ENCODE measurements around the gene ZNF821.
"Not testable (repeated sequence)": the region's sequence is repeated elsewhere in the genome, so short reads cannot be mapped to it uniquely, and the experiment has no call there.

The ZNF821 gene

DNA sequence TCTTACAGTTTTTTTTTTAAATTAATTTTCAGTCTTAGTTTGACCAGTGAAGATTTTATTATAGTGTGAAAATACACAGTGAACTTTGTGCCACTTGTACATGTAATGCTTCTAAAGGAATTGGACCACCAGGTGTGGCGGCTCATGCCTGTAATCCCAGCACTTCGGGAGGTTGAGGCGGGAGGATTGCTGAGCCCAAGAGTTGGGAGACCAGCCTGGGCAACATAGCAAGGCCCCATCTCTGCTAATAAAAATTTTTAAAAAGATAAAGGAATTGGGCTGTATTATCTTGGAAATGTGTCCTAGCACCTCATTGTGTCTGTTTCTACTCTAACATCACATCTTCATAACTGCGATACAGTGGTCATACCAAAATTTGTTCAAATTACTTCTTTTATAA, 15.2 kb upstream of the ZNF821 start:
- DNase-seq, result no peak

DNA sequence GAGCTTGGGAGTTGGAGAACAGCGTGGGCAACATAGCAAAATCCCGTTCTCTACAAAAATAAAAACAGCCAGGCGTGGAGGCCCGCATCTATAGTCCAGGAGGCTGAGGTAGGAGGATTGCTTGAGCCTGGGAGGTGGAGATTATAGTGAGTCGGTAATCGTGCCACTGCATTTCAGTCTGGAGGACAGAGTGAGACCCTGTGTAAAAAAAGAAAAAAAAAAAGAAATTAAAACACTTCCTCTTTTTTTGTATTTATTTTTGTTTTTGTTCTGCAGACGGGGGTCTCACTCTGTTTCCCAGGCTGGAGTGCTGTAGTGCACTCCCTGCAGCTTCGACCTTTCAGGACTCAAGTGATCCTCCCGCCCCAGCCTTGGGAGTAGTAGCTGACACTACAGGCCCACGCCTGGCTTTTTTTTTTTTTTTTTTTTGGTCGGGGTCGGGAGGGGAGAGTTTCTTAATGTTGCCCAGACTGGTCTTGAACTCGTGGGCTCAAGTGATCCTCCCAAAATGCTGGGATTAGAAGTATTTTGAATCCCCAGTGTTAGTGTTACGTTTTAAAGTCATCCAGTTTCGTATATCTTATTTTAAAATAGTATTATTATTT, 12.9 kb upstream of the ZNF821 start:
- DNase-seq, result no peak

DNA sequence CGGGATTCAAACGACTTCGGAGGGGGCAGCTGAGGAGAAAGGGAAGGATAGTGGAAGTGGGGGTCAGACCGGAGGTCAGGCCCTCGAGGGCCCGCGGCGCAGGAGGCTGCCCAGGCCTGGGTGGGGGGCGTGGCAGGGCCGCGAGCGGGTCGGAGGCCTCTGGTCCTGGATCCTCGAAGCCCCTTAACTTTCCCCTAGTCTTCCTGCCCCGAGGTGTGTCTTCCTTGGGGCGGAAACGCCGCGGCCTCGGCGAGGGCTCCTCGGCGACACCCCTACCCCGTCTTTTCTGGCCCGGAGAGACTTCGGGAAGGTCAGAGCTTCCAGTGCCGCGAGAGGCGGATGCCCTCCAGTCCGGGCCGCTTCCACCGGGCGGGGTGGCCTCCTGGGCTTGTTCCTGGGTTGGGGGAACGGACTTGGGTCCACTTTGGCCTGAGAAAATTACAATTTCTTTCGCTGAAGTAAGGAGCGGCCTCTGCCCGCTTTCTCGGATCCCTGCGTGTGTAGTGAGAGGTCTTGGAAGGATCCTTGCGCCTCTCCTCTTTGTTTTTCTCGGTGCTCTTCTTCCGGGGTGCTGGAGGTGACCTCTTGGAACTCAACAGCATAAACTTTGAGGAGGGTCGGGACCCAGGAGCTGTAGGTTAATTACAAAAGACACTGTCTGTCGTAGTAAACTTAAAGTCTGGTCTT, 11.8 kb upstream of the ZNF821 start:
- peak; percentile 53 for DNase-seq

DNA sequence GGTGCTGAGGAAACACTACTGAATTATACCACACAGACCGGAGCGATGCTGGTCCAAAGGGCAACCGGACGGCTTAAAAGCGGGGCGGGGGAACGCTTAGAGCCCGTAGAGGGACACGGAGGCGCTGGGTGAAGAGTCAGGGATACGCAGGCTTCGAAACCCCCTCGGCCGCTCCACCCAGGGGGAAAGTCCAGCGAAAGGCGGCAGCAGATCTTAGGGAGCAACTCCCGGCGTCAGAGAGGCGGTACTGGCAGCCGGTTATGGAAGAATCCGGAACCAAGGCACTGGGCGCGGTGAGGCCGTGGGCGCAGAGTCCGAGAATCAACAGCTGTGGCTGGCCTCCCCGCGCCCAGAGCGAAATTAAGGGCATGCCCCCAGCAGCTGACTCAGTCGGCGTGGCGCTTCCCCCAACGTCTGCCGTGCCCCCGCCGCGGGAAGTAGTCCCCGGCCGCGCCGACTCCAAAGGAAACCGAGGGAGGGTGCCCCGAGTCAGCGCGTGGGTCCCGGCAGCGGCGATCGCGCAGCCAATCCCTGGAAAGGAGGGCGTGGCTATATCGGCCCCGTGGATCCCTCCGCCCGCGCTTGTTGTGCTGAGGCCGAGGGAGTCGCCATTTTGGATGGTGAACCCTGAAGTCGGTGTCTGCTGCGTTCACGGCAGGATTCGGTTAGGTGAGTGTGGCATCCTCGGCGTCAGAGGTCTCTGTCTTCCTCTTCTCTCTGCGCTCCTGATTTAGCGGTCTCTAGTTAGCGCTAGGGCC, 11.1 kb upstream of the ZNF821 start, which contains the start of gene IST1:
Gene IST1, plus strand, starts transcription at position 611 of the 758 bp plus-strand sequence. CDS start 20,110 bp downstream, outside the sequence.
- peak; percentile 98 for DNase-seq

DNA sequence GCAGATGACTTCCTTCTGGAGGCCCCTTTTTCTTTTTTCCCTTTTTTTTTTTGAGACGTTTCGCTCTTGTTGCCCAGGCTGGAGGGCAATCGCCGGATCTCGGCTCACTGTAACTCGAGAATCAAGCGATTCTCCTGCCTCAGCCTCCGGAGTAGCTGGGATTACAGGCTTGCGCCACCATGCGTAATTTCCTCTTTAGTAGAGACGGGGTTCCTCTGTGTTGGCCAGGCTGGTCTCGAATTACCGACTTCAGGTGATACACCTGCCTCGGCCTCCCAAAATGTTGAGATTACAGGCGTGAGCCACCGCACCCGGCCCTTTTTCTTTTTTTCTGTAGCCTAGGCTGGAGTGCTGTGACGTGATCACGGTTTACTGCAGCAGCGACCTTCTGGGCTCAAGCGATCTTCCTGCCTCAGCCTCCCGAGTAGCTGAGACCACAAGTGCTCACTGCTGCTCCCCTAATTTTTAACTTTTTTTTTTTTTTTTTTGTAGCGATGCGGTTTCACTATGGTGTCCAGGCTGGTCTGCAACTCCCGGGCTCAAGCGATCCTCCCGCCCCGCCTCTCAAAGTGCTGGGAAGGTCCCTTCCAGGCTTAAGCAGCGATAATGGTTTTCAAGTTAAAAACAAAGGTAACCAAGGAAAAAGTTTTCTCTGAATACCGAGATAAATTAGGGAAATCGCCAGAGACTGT, 10.4 kb upstream of the ZNF821 start:
- peak; percentile 57 for DNase-seq

- no peak for DNase-seq
These were observed 9.9 kb upstream of the ZNF821 start for GRCh38 chr16:71893888-71894228.

DNA sequence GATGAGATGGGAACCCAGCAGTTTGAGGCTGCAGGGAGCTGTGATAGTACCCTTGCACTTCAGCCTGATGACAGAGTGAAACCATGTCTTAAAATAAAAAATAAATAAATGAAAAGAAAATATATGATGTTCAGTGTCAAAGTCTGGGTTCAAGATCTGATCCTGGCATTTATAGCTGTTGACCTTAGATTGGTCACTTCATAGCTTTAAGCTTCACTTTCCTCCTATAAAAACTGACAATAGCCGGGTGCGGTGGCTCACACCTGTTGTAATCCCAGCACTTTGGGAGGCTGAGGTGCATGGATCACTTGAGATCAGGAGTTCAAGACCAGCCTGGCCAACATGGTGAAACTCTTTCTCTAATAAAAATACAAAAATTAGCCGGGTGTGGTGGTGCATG, 5.2 kb upstream of the ZNF821 start:
- DNase-seq, result no peak

DNA sequence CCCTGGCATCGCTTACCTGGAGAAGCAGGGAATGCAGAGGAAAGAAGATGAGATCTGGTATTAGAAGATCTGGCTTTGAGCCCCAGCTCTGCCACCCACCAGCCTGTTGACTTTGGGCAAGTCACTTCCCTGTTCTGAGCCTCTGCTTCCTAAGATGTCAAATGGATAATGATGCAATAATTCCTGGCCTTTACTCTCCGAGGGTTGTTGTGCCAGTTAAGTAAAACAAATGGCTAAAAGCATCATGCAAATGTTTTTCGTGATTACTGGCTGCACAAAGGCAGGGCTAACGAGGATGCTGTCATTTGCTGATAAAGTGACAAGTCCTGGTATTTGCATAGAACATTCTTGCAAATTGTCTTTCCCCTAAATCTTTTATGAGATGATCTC, 1.3 kb upstream of the ZNF821 start:
- DNase-seq, result no peak

GRCh38 chr16:71883168-71883848, 674 bp downstream of the ZNF821 start:
- DNase-seq, result peak; percentile 68

DNA sequence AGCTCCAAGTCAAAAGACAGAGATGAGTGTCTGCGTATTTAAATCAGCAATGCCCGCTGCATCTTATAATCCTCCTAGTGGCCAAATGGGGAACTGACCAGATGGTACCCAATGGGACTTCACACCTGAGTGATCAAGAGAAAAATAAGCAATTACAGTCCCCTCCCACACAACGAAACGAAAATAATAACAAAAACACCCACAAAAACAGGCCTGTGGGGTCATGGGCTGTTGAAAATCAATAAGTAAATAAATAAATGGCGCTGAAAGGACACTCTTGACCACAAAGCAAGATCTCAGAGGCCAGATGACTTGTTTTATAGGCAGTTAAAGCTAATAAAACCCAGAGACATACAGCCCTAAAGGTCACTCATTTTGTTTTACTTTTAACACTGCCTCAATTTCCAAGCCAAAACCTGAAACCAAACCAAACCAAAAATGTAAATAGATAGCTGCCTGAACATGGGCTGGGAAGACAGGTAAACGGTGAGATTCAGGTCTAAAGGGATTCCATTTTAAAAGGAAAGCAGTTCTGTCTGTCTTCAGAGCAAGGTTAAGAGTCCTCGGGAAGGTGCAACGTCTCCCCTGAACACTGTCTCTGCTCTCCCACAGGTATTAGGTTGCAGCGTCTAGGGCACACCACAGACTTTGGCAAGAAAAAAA, 1.3 kb downstream of the ZNF821 start:
- DNase-seq, result peak; percentile 83

- DNase-seq, result no peak
These were observed 3.8 kb downstream of the ZNF821 start for GRCh38 chr16:71880176-71880575.

- no peak for DNase-seq
These were observed 5.1 kb downstream of the ZNF821 start for GRCh38 chr16:71878911-71879310.

DNA sequence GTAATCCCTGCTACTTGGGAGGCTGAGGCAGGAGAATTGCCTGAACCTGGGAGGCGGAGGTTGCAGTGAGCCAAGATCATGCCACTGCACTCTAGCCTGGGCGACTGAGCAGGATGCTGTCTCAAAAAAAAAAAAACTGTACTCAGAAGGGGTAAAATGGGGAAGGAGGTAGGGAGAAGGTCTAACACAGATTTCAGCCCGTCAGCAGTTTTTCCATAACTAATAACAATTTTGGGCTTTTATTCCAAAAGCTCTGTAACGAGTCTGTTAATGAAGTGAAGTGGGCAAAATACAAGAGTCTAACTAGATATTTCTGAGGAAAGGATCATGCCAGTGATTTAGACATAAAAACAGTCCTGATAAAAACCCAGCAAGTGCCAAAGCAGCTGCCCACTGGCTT, 10.8 kb downstream of the ZNF821 start:
- no peak for DNase-seq

GRCh38 chr16:71870818-71871217, 13.2 kb downstream of the ZNF821 start:
- DNase-seq, result no peak

DNA sequence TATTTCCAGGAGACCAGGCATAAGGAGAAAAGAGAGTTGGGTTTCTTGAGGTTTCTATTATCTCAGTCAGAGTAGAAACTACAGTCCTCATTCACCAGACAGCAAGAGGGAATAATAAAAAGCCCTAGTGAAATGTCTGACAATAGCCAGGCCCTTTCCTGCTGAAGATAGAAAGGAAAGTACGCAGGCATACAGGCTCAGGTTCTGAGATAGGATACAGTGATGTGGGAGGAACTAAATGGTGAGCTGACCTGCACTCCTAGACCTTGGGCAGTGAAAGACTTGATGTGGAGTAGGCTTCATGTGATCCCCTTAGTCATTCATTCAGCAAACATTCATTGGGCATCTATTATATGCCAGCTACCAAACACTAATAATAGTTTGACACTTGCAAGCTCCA, 14.9 kb downstream of the ZNF821 start:
- no peak for DNase-seq

DNA sequence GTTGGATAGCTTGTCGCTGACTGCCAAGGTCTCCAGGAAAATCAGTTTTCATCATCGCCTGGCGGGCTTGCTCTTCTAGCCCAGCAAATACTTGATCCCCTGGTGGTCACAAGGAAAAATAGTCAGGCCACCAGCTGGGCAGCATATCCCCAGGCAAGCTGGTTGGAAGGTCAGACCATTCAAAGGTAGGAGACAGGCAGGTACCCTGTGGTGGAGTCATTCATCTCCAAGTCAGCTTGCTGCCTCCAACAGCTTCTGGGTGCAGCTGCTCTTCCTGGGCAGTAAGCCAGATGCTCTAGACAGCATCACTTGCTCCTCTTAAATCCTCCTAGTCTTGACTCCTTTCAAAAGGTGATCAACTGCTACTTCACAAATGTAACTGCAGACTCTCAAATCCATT, 16.0 kb downstream of the ZNF821 start:
- DNase-seq, result no peak

DNA sequence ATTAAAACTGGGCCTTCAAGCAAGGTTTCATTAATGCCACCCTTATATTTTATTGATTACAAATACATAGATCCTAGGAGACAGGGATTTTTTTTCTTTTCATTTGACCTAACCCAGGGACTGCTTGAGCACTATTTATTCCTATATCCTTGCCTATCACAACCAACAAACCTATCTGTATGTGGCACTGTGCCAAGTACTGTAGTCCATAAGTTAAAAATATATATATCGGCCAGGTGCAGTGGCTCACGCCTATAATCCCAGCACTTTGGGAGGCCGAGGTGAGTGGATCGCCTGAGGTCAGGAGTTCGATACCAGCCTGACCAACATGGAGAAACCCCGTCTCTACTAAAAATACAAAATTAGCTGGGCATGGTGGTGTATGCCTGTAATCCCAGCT, 16.8 kb downstream of the ZNF821 start:
- not testable (repeated sequence) for DNase-seq

DNA sequence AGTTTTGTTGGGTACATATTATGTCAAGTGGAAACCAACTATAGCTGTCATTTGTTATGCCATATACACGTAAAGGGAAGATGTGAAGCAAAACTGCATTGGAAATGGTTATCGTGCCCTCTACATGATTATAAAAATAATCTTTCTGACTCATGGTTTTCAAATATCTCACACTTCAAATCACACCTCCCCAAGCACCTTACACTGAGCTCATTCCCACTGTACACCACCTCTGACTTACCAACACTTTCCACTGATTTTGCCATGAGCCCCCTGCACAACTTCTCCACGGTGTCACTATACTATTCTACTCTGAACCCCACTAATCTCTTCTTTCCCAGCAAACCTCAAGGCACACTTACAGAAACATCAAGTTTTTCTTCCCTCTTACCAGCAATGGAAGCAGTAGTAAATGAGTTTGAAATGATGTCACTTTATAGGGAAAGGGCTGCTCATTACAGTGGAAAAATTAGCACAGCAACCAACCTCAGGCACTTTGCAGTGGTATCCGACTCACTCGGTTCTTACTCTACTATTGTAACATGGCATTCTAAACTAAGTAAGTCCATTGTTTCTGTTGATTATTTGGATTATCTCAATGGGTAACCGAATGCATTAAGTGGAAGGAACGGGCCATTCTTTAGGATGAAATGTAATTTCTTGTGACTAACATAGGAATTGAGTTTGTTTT, 18.7 kb downstream of the ZNF821 start:
- DNase-seq, result no peak

- no peak for DNase-seq
These were observed 20.0 kb downstream of the ZNF821 start for GRCh38 chr16:71863995-71864394.

DNA sequence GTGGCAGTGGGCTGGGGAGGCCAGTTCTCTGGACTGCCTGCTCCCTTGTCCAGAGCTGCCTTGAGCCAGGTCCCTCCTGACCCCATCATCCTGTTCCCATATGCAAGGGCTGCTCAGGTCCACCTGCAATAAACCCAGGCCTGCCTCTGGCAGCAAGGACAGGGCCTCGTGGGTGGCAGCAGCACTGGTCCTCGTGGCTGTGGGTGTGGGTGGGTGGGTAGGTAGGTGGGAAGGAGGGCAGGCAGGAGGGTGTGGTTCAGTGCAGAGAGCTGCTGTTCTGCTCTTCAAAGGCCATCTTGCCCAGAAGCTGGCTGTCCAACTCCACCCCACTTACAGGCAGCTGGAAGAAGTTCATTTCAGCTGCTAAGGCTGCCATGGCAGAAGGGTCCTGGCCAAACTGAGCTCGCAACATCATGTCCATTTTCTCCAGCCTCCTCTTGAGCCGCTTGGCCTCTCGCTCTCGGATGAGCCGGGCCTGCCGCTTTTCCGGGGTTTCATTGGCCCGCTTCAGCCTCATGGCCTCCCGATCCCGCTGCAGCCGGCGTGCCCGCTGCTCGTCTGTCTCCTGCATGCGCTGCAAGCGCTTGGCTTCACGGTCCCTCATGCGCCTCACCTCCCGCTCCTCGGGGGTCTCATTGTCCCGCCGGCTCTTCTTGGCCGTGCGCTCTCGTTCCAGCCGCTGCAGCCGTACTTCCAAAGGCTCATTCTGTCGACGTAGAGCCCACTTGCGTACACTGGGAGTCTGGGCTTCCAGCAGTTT, 24.0 kb downstream of the ZNF821 start:
- DNase-seq, result no peak

Data from CD4-positive, alpha-beta T cell treated with Interleukin-17A for 4 hours (primary cell).